WI38 (cell line): Measurements from ENCODE around the gene CCDC40.

Experiments
- H3K4me3 ChIP-seq: 2 replicates; pipeline ENCODE4 v1.5.1; 2011; ENCODE audit warnings: low read depth, mild to moderate bottlenecking, control low read depth, low read length
- CTCF ChIP-seq: IDR thresholded peaks from 2 replicates; pipeline ENCODE4 v1.5.1; 2012; ENCODE audit warnings: low read depth, mild to moderate bottlenecking, control low read depth, low read length

The CCDC40 gene

GRCh38 chr17:80101946-80102663 lies 65.7 kb downstream of the CCDC40 start:
- peak overlapping the region; percentile 88 for H3K4me3 ChIP-seq
- TF ChIP-seq CTCF = no peak

GRCh38 chr17:80102664-80103448 lies 66.4 kb downstream of the CCDC40 start:
- no peak overlapping the region; the same call in 1 of the 2 replicates for H3K4me3 ChIP-seq
- TF ChIP-seq CTCF = no peak

- H3K4me3 ChIP-seq = no peak overlapping the region
- no peak for TF ChIP-seq CTCF
Observed at GRCh38 chr17:80103449-80104085, 67.1 kb downstream of the CCDC40 start.

- TF ChIP-seq CTCF = no peak
- H3K4me3 ChIP-seq = no peak overlapping the region
Observed at GRCh38 chr17:80104321-80104955, 68.0 kb downstream of the CCDC40 start.

- no peak for TF ChIP-seq CTCF
- no peak overlapping the region for H3K4me3 ChIP-seq
Observed at GRCh38 chr17:80104956-80105375, 68.5 kb downstream of the CCDC40 start.

GRCh38 chr17:80105762-80106161 lies 69.3 kb downstream of the CCDC40 start:
- TF ChIP-seq CTCF = no peak
- no peak overlapping the region for H3K4me3 ChIP-seq
